Mononuclear cell (primary cell): ENCODE measurements around the gene LPP. TPM values are rescaled to one million over a fixed set of nuclear protein-coding genes. Genes with fewer than 3 reads are reported as not detected.

Experiments
- H3K27me3 ChIP-seq: 2 replicates; pipeline ENCODE4 v1.6.0; 2011; ENCODE audit warnings: low read length, control low read depth; ENCODE audit not compliant: insufficient read depth
- H3K4me1 ChIP-seq: 2 replicates; pipeline ENCODE4 v1.5.1; 2011; ENCODE audit warnings: mild to moderate bottlenecking, low read length, control low read depth; ENCODE audit not compliant: insufficient read depth
- H3K4me3 ChIP-seq: 2 replicates; pipeline ENCODE4 v1.5.1; 2011; ENCODE audit warnings: mild to moderate bottlenecking, low read length, moderate library complexity
- H3K9me3 ChIP-seq: 2 replicates; pipeline ENCODE4 v1.5.1; 2011; ENCODE audit warnings: low read depth, mild to moderate bottlenecking, control low read depth, low read length
- total RNA-seq: library from RNA; depleted of rRNA; stranded (reverse); fragments of >200 nt; gene quantifications from one replicate; pipeline ENCODE4 v1.2.3, GENCODE V29; 2012

LPP gene
- total RNA-seq, 1 donor = 32.5 TPM

GRCh38 chr3:188878076-188878475 lies 724.1 kb downstream of the LPP start:
- Histone ChIP-seq H3K9me3 (no peaks in the 10 kb centered on the region), H3K27me3 (no peaks in the 10 kb centered on the region), H3K4me1 (no peaks in the 10 kb centered on the region), H3K4me3 (no peak overlapping the region)

GRCh38 chr3:188881954-188882641 lies 728.1 kb downstream of the LPP start:
- H3K4me1 ChIP-seq = no peaks in the 10 kb centered on the region
- H3K9me3 ChIP-seq = no peaks in the 10 kb centered on the region
- no peaks in the 10 kb centered on the region for H3K27me3 ChIP-seq
- no peak overlapping the region for H3K4me3 ChIP-seq

DNA sequence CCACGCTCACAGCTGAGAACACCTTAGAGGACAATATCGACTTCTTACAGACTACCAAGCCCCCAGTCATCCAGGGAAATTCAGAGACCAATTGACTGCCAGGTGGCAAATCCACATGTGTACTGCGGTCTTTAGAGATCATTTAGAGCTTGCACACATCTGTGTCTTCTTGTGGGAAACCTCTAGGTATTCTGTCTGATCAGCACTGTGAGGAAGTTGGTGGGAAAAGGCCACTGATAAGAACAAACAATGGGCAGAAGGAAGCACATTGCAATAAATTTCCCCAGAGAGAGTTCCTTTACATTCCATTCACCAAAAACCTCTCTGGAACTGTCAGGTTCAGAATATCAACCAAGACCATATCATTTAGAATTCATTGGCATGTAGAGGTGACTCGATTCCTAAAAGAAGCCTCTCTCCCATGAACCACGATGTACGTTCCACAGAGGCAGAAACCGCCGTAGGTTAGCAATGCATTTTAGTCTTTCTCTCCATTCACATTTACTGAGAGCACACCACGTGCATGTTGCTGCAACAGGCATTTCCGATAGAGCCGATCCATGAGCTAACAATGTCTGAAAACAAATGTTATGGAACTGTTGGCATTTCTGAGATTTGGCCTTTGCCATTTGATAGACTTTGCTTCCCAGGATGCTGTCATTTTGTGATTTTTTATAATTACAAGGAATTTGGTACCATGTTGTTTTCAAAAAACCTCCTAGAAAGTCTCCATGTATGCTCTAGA lies 730.5 kb downstream of the LPP start:
- Histone ChIP-seq H3K27me3 (no peaks in the 10 kb centered on the region), H3K4me3 (no peak overlapping the region), H3K9me3 (no peaks in the 10 kb centered on the region), H3K4me1 (peaks cover 5% of the 10 kb centered on the region)

- no peak overlapping the region for H3K4me3 ChIP-seq
- H3K9me3 ChIP-seq = no peaks in the 10 kb centered on the region
- no peaks in the 10 kb centered on the region for H3K27me3 ChIP-seq
- H3K4me1 ChIP-seq = peaks cover 5% of the 10 kb centered on the region
These were observed 734.5 kb downstream of the LPP start for GRCh38 chr3:188888321-188889053.

DNA sequence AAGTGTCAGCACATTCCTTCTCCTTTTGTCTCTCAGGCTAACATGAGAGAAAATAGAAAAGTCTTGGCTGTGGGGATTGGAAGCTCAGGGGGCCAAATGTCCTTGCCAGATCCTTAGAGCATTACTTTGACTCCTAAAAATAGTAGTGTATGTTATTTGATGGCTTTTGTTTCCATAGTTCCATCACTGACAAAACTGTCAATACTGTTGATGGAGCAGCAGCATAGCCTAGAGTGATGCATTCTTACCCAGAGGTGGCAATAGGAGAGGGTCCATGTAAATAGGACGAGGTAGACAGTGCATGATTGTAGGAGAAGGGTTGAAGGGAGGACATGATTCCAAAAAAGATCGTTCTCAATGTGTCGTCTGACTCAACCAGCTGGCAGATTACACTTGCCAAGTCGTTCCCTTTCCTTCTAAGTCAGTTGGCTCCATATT lies 735.1 kb downstream of the LPP start:
- Histone ChIP-seq H3K9me3 (no peaks in the 10 kb centered on the region), H3K27me3 (no peaks in the 10 kb centered on the region), H3K4me3 (no peak overlapping the region), H3K4me1 (peaks cover 5% of the 10 kb centered on the region)

DNA sequence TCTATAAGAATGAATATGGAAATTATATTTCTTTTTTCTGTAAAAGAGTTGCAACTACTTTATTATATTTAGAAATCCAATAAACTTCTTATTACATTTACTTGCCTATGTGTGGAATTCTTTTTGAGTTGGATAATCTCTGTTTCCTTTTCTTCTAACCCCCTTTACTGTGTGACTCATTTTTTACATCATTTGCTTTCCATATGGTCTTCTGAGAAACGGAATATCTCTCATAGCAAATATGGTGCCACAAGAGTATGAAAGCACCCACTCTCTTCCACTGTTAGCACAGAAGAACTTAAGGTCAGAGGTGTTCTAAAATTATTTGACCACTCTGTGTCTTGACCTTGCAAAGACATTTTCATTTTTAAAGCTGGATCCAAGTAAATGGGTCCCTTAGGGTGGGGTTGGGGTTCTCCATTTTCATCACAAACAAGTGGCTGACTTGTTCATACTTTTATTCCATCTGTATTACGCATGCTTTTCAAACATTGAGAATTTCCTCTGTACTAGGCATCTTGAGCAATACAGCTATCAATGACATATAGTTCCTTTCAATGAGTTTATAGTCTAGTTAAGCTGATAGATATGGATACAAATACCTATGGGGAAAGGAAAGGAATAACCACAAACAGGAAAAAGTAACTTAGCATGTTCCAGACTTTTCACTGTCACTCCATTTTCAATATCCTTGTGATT lies 736.8 kb downstream of the LPP start:
- Histone ChIP-seq H3K27me3 (no peaks in the 10 kb centered on the region), H3K9me3 (no peaks in the 10 kb centered on the region), H3K4me3 (no peak overlapping the region), H3K4me1 (peaks cover 5% of the 10 kb centered on the region)

DNA sequence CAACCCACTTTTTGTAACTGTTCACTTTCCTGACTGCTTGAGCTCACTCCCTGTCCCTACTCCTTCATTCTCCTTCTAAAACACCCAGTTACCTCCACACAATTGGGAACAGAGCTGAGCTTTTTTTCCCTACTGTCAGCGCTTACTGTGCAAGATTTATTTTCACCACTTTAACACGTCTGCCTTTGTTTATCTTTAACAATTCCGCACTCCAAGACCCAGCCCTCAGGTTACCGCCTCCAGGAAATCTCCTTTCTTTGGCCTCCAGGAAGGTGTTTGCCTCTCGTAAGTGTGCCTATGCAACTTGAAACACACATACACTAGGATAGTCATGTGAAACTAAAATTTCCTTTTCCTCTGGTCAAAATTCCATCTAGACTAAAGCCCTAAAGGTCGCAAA lies 745.9 kb downstream of the LPP start:
- no peaks in the 10 kb centered on the region for H3K27me3 ChIP-seq
- H3K4me3 ChIP-seq = no peak overlapping the region
- H3K9me3 ChIP-seq = no peaks in the 10 kb centered on the region
- peaks cover 27% of the 10 kb centered on the region for H3K4me1 ChIP-seq

GRCh38 chr3:188900421-188900951 lies 746.5 kb downstream of the LPP start:
- Histone ChIP-seq H3K9me3 (no peaks in the 10 kb centered on the region), H3K4me3 (no peak overlapping the region), H3K27me3 (no peaks in the 10 kb centered on the region), H3K4me1 (peaks cover 32% of the 10 kb centered on the region)

- Histone ChIP-seq H3K9me3 (no peaks in the 10 kb centered on the region), H3K4me1 (peaks cover 38% of the 10 kb centered on the region), H3K4me3 (no peak overlapping the region), H3K27me3 (no peaks in the 10 kb centered on the region)
These were observed 747.2 kb downstream of the LPP start for GRCh38 chr3:188901126-188901525.

- Histone ChIP-seq H3K9me3 (no peaks in the 10 kb centered on the region), H3K4me1 (peaks cover 41% of the 10 kb centered on the region), H3K27me3 (no peaks in the 10 kb centered on the region), H3K4me3 (no peak overlapping the region)
These were observed 747.8 kb downstream of the LPP start for GRCh38 chr3:188901671-188902287.

GRCh38 chr3:188904670-188905069 lies 750.7 kb downstream of the LPP start:
- H3K9me3 ChIP-seq = no peaks in the 10 kb centered on the region
- H3K4me1 ChIP-seq = peaks cover 41% of the 10 kb centered on the region
- H3K4me3 ChIP-seq = no peak overlapping the region
- no peaks in the 10 kb centered on the region for H3K27me3 ChIP-seq

DNA sequence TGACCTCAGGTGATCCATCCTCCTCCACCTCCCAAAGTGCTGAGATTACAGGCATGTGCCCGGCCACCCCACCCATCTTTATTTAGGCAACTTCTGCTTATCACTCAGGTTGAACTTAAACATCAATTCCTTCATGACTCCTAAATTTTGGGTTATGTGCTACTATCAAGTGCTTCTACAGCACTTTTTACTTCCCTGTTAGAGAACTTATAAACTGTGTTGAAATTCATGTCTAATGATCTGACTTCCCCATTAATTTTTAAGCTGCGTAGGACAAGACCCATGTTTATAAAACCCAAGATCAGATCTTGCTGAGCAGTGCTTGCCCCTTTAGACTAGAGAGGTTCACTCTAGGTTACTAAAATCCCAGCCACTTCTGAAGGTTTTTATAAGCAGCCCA lies 751.6 kb downstream of the LPP start:
- H3K27me3 ChIP-seq = no peaks in the 10 kb centered on the region
- H3K4me3 ChIP-seq = no peak overlapping the region
- H3K4me1 ChIP-seq = peaks cover 37% of the 10 kb centered on the region
- no peaks in the 10 kb centered on the region for H3K9me3 ChIP-seq

GRCh38 chr3:188906236-188906635 lies 752.3 kb downstream of the LPP start:
- H3K4me1 ChIP-seq = peaks cover 31% of the 10 kb centered on the region
- H3K9me3 ChIP-seq = no peaks in the 10 kb centered on the region
- H3K4me3 ChIP-seq = no peak overlapping the region
- H3K27me3 ChIP-seq = no peaks in the 10 kb centered on the region
